Anterior cingulate cortex (tissue), 58 donors: ENCODE data around the gene TNF.
"Not testable (repeated sequence)": the region's sequence is repeated elsewhere in the genome, so short reads cannot be mapped to it uniquely, and the experiment has no call there.

Experiments used
- DNase-seq, 58 donors: peaks; one replicate each; lab custom pipeline; 2025; lab: John Stamatoyannopoulos, UW

Gene TNF

GRCh38 chr6:31585491-31585890 is 10.1 kb downstream of the TNF start:
- DNase-seq = no peak

GRCh38 chr6:31586008-31586407 is 10.6 kb downstream of the TNF start, which contains the start of gene LST1:
LST1 (plus strand) TSS chr6:31586277; CDS start chr6:31587300, 1,023 bp downstream.
- peak in 8 of 58 donors; percentile 2 to 30 (median 10) for DNase-seq

DNA sequence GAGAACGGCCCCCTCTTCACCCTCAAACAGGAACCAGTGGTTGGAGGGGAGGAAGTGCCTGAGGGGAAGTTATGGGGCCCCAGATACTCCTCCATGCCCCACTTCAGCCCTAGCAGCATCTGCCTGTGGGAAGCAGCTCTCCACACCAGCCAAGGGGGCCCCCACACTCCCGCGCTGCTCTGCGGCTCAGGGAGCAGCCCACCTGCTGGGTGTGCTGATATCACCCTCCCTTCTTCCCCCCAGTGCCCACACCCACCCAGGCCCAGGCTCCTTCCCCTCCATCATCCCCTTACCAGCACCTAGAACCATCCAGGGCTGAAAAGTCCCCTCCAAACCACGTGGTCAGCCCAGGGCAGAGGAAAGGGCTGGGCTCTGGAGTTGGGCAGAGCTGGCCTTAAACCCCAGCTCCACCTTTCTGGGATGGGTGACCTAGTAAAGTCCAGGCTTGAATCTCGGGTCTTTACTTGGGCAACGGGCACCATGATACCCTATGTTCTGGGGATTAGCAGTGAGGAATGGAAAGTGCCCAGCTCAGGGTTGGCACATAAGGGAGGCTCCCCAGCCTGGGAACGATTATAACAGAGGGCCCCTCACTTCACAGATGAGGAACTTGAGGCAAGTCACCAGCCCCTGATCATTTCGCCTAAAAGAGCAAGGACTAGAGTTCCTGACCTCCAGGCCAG is 11.4 kb downstream of the TNF start:
- DNase-seq = peak in 12 of 58 donors; percentile 3 to 47 (median 29)

DNA sequence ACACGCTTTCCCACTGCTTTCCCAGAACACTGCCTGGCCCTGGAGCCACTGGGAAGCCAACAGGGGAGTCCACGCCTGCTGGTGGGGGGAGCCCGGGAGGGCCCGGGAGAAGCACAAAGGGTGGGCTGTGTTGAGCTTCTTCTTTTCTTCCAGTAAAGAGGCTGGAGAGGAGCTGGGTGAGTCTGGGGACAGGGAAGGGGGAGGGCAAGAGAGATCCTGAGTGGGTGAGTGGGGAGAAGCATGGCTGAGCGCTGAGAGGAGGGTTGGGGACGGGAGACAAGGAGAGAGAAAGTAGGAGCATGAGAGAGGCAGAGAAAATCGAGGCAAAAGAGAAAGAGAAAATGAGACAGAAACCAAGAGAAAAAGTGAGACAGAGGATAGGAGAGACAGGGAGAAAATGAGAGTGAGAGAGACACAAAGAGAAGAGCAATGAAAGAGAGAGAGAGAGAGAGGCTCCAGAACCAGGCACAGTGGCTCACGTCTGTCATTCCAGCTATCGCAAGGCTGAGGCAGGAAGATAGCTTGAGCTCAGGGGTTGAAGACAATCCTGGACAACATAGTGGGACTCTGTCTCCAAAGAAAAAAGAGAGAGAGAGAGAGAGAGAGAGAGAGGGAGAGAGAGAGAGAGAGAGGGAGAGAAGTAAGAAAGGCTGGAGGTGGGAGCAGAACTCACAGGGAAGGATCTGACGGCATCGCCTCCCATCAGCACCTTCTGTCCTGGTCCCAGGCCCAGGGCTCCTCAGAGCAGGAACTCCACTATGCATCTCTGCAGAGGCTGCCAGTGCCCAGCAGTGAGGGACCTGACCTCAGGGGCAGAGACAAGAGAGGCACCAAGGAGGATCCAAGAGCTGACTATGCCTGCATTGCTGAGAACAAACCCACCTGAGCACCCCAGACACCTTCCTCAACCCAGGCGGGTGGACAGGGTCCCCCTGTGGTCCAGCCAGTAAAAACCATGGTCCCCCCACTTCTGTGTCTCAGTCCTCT is 12.7 kb downstream of the TNF start:
- DNase-seq = no peak

- DNase-seq = no peak
These were observed 13.7 kb downstream of the TNF start for GRCh38 chr6:31588871-31589650.

DNA sequence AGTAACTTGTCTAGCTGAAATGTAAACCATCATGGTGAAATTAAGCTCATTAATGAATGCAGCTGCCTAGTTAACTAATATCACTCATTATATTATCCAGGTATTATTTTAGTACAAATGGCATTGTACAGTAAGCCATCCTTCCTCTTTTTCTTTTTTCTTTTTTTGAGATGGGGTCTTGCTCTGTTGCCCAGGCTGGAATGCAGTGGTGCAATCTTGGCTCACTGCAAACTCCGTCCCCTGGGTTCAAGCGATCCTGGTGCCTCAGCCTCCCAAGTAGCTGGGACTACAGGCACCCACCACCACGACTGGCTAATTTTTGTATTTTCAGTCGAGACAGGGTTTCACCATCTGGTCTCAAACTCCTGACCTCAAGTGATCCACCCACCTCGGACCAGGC is 15.3 kb downstream of the TNF start:
- not testable (repeated sequence) for DNase-seq

GRCh38 chr6:31592396-31592771 is 17.0 kb downstream of the TNF start:
- DNase-seq = no peak

DNA sequence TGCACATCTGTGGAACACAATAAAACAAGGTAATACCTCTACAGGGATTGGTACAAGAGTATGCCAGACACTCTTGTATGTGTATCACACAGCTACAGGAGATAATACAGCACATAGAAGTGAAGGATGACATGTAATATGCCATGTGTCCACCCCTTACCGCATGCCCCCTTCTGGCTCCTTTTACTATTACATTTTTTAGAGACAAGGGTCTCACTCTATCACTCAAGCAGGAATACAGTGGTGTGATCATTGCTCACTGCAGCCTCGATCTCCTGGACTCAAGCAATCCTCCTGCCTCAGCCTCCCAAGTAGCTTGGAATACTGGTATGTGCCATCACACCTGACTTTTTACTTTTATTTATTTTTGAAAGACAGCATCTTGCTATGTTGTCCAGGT is 21.6 kb downstream of the TNF start:
- DNase-seq = no peak

- DNase-seq = no peak
These were observed 32.0 kb downstream of the TNF start for GRCh38 chr6:31607317-31607716.

DNA sequence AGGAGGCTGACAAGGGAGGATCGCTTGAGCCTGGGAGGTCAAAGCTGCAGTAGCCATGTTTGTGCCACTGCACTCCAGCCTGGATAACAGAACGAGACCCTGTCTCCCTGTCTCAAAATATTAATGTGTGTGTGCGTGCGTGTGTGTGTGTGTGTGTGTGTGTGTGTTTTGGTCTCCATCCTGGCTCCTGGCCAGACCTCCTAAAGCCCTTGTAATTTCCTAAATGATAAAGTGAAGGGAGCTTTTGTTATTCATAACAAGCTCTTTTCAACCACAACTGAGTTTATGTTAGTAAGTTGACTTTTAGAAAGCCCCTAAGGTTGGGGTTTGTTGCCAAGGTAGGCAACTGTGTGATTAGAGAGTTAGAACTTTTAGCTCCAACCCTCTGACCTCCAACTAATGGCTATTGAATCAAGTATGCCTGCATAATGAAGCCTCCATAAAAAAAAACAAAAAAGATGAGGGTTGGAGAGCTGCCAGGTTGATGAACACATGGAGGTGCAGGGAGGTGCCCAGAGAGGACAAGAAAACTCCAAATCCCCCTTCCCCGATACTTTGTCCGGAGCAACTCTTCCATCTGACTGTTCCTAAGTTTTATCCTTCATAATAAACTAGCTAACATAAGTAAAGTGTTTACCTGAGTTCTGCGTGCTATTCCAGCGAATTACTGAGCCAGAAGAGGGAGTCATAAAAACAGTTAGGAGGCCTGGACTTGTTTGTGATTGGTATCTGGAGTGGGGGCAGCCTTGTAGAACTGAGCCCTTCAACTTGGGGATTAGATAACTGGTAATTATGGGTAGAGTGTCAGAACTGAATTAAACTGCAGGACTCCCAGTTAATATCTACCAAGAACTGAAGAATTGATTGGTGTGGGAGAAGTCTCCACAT is 34.4 kb downstream of the TNF start:
- DNase-seq = no peak

GRCh38 chr6:31610968-31611367 is 35.6 kb downstream of the TNF start:
- no peak for DNase-seq

DNA sequence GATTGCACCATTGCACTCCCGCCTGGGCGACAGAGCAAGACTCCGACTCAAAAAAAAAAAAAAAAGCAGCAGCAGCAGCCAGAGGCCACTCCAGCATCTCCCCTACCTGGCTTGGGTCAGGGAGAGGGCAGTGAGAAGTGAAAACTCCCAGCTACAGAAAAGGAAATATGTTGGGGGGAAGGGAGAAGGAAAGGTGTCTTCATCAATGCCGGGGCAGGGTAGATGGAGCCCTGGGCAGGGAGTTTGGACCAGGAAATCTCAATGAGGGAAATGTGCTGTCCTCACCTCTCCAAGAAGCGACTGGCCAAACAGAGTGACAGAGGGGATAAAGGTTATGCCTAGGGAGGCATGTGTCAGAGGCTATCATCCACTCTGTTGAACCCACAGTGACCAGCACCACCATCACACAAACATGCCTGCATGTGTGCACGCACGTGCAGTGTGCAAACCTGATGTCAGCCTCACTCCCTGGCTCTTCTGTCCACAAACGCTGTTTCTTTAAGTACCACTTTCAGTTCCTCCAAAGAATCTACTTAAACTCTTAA is 38.8 kb downstream of the TNF start:
- DNase-seq = peak in 2 of 58 donors; percentile 27 to 39

GRCh38 chr6:31614684-31615578 is 39.6 kb downstream of the TNF start, which contains the start of gene AIF1:
AIF1 (plus strand) TSS chr6:31615234; CDS start chr6:31615330, 96 bp downstream.
- peak in 4 of 58 donors; percentile 9 to 30 (median 13) for DNase-seq

GRCh38 chr6:31615748-31616147 is 40.4 kb downstream of the TNF start:
- peak in 1 of 58 donors; percentile 17 for DNase-seq

DNA sequence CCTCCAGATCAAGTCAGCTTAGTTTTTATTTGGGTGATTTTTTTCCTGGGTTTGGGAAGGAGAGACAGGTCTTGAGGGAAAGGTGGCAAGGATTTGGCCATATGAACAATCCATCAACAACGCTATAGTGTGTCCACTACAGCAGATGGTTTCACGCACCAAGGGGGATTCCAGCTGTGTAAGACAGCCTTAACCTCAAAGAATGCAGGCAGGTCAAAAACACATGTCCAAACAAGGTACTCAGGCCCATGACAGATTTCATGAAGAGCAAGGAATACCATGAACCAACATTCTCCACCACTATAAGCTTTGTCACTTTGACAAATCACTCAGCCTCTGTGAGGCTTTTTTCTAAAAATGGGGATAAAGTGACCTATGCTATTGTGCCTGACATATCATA is 41.6 kb downstream of the TNF start:
- no peak for DNase-seq

DNA sequence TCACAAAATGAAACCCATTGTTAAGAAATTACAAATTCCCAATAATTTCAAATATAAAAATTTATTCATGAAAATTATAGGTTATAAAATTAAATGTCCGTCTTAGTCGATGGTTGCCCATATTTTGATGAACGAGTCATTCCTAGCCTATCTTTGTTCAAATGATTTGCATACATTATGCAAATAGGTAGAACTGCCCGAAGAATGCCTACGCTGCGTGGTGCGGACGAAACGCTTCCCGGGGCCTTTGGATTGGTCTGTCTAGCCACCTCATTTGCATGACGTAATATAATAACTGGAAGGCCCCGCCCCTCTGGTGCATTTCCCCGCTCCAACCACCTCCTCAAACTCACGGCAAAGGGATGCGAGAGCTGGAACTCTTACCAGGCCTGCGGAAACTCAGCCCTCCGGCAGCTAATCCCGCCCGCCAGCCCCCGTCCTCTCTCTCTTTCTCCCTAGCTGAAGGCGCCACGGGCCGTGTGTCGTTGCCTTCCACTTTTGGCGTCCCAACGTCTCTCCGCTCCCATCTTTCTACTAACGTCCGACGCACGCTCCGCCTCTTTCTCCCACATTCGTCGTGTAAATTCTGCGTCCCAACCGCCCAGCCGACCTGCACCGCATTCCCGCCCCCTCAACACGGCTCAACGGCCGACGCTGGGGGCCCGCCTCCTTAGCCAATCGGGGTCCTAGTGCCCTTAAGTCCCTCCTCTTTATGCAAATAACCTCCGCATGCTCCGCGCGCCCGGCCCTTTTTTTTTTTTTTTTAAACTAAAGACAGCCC is 44.6 kb downstream of the TNF start:
- peak; percentile 93 to 100 (median 98) for DNase-seq

- DNase-seq = peak in 42 of 58 donors; percentile 46 to 100 (median 78)
These were observed 45.4 kb downstream of the TNF start, which contains the start of gene PRRC2A for GRCh38 chr6:31620586-31621319. PRRC2A (plus strand) TSS chr6:31620715; CDS start chr6:31622790, 2,075 bp downstream.
